ENCODE results near the gene ZDHHC9. TPM values are rescaled to one million over a fixed set of nuclear protein-coding genes. Genes with fewer than 3 reads are reported as not detected.

Gene ZDHHC9
- total RNA-seq, 1 experiment from 2014 or later: 30.5 TPM

DNA sequence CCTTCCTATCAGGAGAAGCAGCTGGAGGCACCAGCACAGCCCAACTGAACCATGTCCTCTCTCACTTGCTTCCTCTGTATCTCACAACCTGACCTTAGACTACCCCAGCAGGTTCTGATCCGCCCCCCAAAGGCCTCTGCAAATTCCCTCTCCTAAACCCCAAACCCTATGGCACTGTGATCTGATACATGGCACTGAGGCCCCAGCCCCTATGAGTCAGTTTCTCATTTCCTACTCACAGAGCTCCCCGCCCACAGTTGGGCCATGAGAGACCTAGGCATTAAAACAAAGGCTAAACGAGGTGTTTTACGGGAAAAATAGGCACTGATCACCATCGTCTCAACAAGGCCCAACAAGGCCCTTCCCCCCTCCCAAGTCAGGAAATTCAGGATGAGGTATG lies 44.8 kb downstream of the ZDHHC9 start:
- ATAC-seq (no peak), DNase-seq (no peak)
- Histone ChIP-seq H4K20me1 (ENCODE audit: low read length) (no peaks in the 10 kb centered on the region), H3K36me3 (ENCODE audit: low read depth, low read length) (no peaks in the 10 kb centered on the region), H3K9me3 (ENCODE audit: low read length) (no peaks in the 10 kb centered on the region), H2AFZ (ENCODE audit: low read length) (no peak overlapping the region), H3F3A (ENCODE audit: low read length, unreplicated experiment) (no peaks in the 10 kb centered on the region), H3K4me1 (ENCODE audit: insufficient read depth, low read length) (no peaks in the 10 kb centered on the region), H3K9ac (ENCODE audit: low read length) (no peak overlapping the region), H3K4me3 (ENCODE audit: low read length) (no peak overlapping the region), H3K9me2 (replicated peaks; ENCODE audit: low read length) (no peaks in the 10 kb centered on the region), H3K27ac (ENCODE audit: low read length) (no peak overlapping the region), H3K79me2 (ENCODE audit: low read length) (no peaks in the 10 kb centered on the region), H3K4me2 (ENCODE audit: low read length) (no peak overlapping the region), H3K27me3 (ENCODE audit: low read length) (no peaks in the 10 kb centered on the region)
- ChIA-PET POLR2A (ENCODE audit: unreplicated experiment) (no interaction called here), CTCF (no interaction called here)
- BruUV-seq (replicated peaks): no TSS peak
- intact Hi-C loops (cut with micrococcal nuclease): no loop called here
- no peak for TF ChIP-seq EZH2phosphoT487 (IDR thresholded peaks at IDR 0.05; ENCODE audit: borderline replicate concordance, low read length)
- no peak for TF ChIP-seq EZH2 (IDR thresholded peaks at IDR 0.05; ENCODE audit: low read length, unreplicated experiment)
- TF ChIP-seq, protein P1, sequence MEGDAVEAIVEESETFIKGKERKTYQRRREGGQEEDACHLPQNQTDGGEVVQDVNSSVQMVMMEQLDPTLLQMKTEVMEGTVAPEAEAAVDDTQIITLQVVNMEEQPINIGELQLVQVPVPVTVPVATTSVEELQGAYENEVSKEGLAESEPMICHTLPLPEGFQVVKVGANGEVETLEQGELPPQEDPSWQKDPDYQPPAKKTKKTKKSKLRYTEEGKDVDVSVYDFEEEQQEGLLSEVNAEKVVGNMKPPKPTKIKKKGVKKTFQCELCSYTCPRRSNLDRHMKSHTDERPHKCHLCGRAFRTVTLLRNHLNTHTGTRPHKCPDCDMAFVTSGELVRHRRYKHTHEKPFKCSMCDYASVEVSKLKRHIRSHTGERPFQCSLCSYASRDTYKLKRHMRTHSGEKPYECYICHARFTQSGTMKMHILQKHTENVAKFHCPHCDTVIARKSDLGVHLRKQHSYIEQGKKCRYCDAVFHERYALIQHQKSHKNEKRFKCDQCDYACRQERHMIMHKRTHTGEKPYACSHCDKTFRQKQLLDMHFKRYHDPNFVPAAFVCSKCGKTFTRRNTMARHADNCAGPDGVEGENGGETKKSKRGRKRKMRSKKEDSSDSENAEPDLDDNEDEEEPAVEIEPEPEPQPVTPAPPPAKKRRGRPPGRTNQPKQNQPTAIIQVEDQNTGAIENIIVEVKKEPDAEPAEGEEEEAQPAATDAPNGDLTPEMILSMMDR (conservative IDR thresholded peaks at IDR 0.05; ENCODE audit: low read depth, low read length): no peak

DNA sequence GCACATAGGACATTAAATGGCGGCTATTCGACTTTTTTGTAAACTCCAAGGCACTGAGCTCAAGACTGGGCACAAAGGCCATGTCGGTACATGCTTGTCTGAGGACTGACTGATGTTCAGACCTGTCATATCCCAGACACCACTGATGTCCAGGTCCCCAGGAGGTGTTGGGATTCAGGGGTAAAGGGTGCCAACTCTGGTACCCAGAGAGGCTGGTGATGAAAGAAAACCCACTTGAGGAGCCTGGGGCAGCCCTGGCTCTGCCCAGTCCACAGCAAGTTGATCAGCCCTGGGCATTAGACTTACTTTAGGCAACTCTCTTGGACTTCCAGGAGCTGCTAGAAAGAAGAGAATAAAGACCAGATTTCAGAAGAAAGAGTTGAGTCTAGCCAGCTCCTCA lies 45.2 kb downstream of the ZDHHC9 start:
- Histone ChIP-seq H3F3A (ENCODE audit: low read length, unreplicated experiment) (no peaks in the 10 kb centered on the region), H3K4me1 (ENCODE audit: insufficient read depth, low read length) (no peaks in the 10 kb centered on the region), H3K4me3 (ENCODE audit: low read length) (no peak overlapping the region), H3K27ac (ENCODE audit: low read length) (no peak overlapping the region), H3K9me2 (replicated peaks; ENCODE audit: low read length) (no peaks in the 10 kb centered on the region), H3K9me3 (ENCODE audit: low read length) (no peaks in the 10 kb centered on the region), H3K9ac (ENCODE audit: low read length) (no peak overlapping the region), H3K27me3 (ENCODE audit: low read length) (no peaks in the 10 kb centered on the region), H3K36me3 (ENCODE audit: low read depth, low read length) (no peaks in the 10 kb centered on the region), H4K20me1 (ENCODE audit: low read length) (no peaks in the 10 kb centered on the region), H2AFZ (ENCODE audit: low read length) (no peak overlapping the region), H3K4me2 (ENCODE audit: low read length) (no peak overlapping the region), H3K79me2 (ENCODE audit: low read length) (no peaks in the 10 kb centered on the region)
- no TSS peak for BruUV-seq (replicated peaks)
- intact Hi-C loops (cut with micrococcal nuclease): no loop called here
- CTCF ChIA-PET: no interaction called here
- POLR2A ChIA-PET (ENCODE audit: unreplicated experiment): no interaction called here
- TF ChIP-seq, protein P1 (conservative IDR thresholded peaks at IDR 0.05; ENCODE audit: low read depth, low read length): no peak
- no peak for TF ChIP-seq EZH2 (IDR thresholded peaks at IDR 0.05; ENCODE audit: low read length, unreplicated experiment)
- TF ChIP-seq EZH2phosphoT487 (IDR thresholded peaks at IDR 0.05; ENCODE audit: borderline replicate concordance, low read length): no peak
- DNase-seq: no peak
- ATAC-seq: no peak

DNA sequence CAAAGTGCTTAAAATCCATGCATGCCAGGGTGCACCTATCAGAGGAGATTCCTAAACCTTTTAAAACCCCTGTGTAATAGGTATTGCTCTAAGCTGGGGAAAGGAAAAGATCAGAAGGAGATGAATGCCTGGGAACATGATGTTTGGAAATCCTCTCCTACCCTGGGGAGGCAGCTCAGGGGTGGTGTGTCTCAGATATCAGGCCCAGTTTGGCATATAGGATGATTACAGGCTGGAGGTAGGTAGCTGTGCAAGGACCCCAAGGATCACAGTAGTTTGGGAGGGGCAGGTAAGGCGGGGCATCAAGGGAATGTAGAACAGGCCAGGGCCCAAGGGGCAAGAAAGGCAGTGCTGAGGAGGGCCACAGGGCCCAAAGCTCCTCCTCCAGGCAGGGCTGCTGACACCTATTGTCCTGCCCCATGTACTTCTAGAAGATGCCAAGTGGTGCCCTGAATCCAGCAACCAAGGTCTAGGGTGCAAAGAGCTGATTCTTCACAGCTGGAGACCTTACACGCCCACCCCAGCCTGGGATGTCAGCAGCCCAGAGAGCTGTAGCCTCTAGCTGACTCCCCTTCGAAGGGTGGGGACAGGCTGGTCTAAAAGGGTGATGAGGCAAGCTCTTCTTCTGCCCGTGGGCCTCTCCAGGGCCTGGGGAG lies 46.3 kb downstream of the ZDHHC9 start:
- Histone ChIP-seq H3K27me3 (ENCODE audit: low read length) (no peaks in the 10 kb centered on the region), H3K4me3 (ENCODE audit: low read length) (no peak overlapping the region), H3K79me2 (ENCODE audit: low read length) (no peaks in the 10 kb centered on the region), H3K27ac (ENCODE audit: low read length) (no peak overlapping the region), H3K36me3 (ENCODE audit: low read depth, low read length) (no peaks in the 10 kb centered on the region), H3K9me2 (replicated peaks; ENCODE audit: low read length) (no peaks in the 10 kb centered on the region), H4K20me1 (ENCODE audit: low read length) (no peaks in the 10 kb centered on the region), H3K9ac (ENCODE audit: low read length) (no peak overlapping the region), H3K9me3 (ENCODE audit: low read length) (no peaks in the 10 kb centered on the region), H3K4me1 (ENCODE audit: insufficient read depth, low read length) (no peaks in the 10 kb centered on the region), H3F3A (ENCODE audit: low read length, unreplicated experiment) (no peaks in the 10 kb centered on the region), H2AFZ (ENCODE audit: low read length) (no peak overlapping the region), H3K4me2 (ENCODE audit: low read length) (no peak overlapping the region)
- DNase-seq (no peak), ATAC-seq (no peak)
- ChIA-PET POLR2A (ENCODE audit: unreplicated experiment) (no interaction called here), CTCF (no interaction called here)
- intact Hi-C loops (cut with micrococcal nuclease): no loop called here
- no peak for TF ChIP-seq EZH2phosphoT487 (IDR thresholded peaks at IDR 0.05; ENCODE audit: borderline replicate concordance, low read length)
- TF ChIP-seq, protein P1 (conservative IDR thresholded peaks at IDR 0.05; ENCODE audit: low read depth, low read length): no peak
- TF ChIP-seq EZH2 (IDR thresholded peaks at IDR 0.05; ENCODE audit: low read length, unreplicated experiment): no peak
- no TSS peak for BruUV-seq (replicated peaks)

All from PC-3 (cell line).